Natural killer cell (primary cell): Measurements from ENCODE around the gene DHCR24. TPM values are rescaled to one million over a fixed set of nuclear protein-coding genes. Genes with fewer than 3 reads are reported as not detected.

Source experiments
- ATAC-seq, 3 donors: fragments of 150-1000 bp in 2 of 3; fragments of 200-7000 bp in 1 of 3; cut with Tn5 transposase; 1 replicate in 1 of 3; 2 replicates in 2 of 3; pipeline ENCODE4 v1.10.0; 2021; ENCODE audit warnings: mild to moderate bottlenecking in 2 of 3, moderate library complexity in 2 of 3
- DNase-seq, 2 donors: peaks; one replicate each; pipeline versions ENCODE4 v3.0.0 to v3.0.0-alpha.2; 2013 to 2021; ENCODE audit warnings: mixed read lengths in 1 of 2
- H3K27ac ChIP-seq: one replicate; pipeline ENCODE4 v1.5.1; 2013; ENCODE audit warnings: mild to moderate bottlenecking, low read length
- H3K27me3 ChIP-seq: one replicate; pipeline ENCODE4 v1.6.1; 2013; ENCODE audit warnings: low read length; ENCODE audit not compliant: control insufficient read depth, insufficient read depth
- H3K36me3 ChIP-seq: one replicate; pipeline ENCODE4 v1.6.1; 2013; ENCODE audit warnings: low read length; ENCODE audit not compliant: control insufficient read depth, insufficient read depth
- H3K4me1 ChIP-seq: one replicate; pipeline ENCODE4 v1.6.1; 2013; ENCODE audit warnings: low read length; ENCODE audit not compliant: control insufficient read depth, insufficient read depth
- H3K4me3 ChIP-seq: one replicate; pipeline ENCODE4 v1.5.1; 2013; ENCODE audit warnings: low read length
- H3K9me3 ChIP-seq: one replicate; pipeline ENCODE4 v1.6.1; 2013; ENCODE audit warnings: low read length; ENCODE audit not compliant: control insufficient read depth, insufficient read depth
- H3K27ac Mint-ChIP-seq, 2 donors: one replicate each; pipeline ENCODE4 v1.8.0; 2022; ENCODE audit warnings: mild to moderate bottlenecking in 2 of 2, mixed read lengths in 2 of 2, moderate library complexity in 1 of 2
- H3K27me3 Mint-ChIP-seq, 2 donors: one replicate each; pipeline ENCODE4 v1.8.0; 2022; ENCODE audit warnings: low read depth in 2 of 2, mixed read lengths in 2 of 2
- H3K36me3 Mint-ChIP-seq: one replicate; pipeline ENCODE4 v1.8.0; 2022; ENCODE audit warnings: mixed read lengths
- H3K4me1 Mint-ChIP-seq, 2 donors: one replicate each; pipeline ENCODE4 v1.8.0; 2022; ENCODE audit warnings: mixed read lengths in 2 of 2
- H3K4me3 Mint-ChIP-seq: one replicate; pipeline ENCODE4 v1.8.0; 2022; ENCODE audit warnings: mild to moderate bottlenecking, moderate library complexity, mixed read lengths
- H3K9me3 Mint-ChIP-seq, 2 donors: one replicate each; pipeline ENCODE4 v1.8.0; 2022; ENCODE audit warnings: mixed read lengths in 2 of 2
- WGBS: methylation state at CpG from one replicate; pipeline ENCODE4 v1.1.7; 2013; ENCODE audit warnings: missing lambda C conversion rate; ENCODE audit not compliant: insufficient coverage; 5-methylcytosine and 5-hydroxymethylcytosine counted together
- intact Hi-C: fragments of 100-400 bp; cut with micrococcal nuclease; formaldehyde crosslinking; loops from one replicate; pipeline ENCODE4 v1.14.2; 2022
- total RNA-seq, 4 donors: library from RNA; stranded (reverse); fragments of 120-200 nt in 1 of 4; gene quantifications; one replicate each; pipeline versions ENCODE4 v1.2.3 to v1.2.4, GENCODE V29; 2013 to 2022
- TF ChIP-seq, protein P1 (sequence below): fragments of 200-600 bp; IDR thresholded peaks from one replicate; pipeline ENCODE4 v1.8.0; 2022; ENCODE audit warnings: antibody characterized with exemption

The DHCR24 gene
- total RNA-seq, 3 donors from 2014 or later (not counting 1 experiment from before 2014, with no cell fraction given): 8.7 to 17.2 (median 10.4) TPM

DNA sequence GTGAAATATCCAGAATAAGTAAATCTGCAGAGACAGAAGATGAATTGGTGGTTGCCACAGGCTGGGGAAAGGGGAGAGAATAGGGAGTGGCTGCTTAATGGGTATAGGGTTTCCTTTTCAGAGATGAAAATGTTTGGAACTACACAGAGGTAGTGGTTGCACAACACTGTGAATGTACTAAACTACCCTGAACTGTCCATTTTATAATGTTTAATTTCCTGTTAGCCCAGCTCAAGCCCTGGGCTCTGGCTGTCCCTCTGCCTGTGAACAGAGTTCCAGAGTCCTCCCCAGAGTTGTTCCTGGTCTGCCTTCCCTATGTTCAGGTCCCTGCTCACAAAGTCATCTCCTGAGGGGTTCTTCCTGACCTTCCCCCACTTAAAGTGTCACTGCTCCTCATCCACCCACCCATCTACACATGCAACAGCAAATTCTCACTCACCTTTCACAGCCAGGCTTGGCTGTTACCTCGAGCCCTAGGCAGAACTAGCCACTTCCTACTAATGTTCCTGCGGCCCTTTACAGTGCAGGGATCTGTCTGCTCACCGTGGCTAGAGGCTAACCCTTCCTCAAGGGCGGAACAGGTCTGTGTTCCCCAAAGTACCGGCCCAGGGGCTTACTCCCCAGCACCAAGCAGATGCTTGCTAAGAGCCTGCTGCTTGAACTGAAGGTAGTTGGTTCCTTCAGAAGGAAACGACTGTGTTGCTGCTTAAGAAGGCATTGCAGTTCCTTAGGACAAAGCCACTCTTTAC is 22.4 kb downstream of the DHCR24 start:
- 88% methylated on average over 6 of the region's 6 CpGs for WGBS
- ATAC-seq: no peak
- Mint-ChIP-seq H3K27ac (no peak overlapping the region), H3K27me3 (no peaks in the 10 kb centered on the region), H3K4me1 (peaks cover 30% of the 10 kb centered on the region in 2 donors), H3K4me3 (no peak overlapping the region), H3K36me3 (peaks cover 13% of the 10 kb centered on the region), H3K9me3 (no peaks in the 10 kb centered on the region)
- peaks cover 13% of the 10 kb centered on the region for H3K4me1 ChIP-seq
- H3K27ac ChIP-seq: no peak overlapping the region
- H3K36me3 ChIP-seq: peaks cover 3% of the 10 kb centered on the region
- H3K4me3 ChIP-seq: no peak overlapping the region
- TF ChIP-seq, protein P1, sequence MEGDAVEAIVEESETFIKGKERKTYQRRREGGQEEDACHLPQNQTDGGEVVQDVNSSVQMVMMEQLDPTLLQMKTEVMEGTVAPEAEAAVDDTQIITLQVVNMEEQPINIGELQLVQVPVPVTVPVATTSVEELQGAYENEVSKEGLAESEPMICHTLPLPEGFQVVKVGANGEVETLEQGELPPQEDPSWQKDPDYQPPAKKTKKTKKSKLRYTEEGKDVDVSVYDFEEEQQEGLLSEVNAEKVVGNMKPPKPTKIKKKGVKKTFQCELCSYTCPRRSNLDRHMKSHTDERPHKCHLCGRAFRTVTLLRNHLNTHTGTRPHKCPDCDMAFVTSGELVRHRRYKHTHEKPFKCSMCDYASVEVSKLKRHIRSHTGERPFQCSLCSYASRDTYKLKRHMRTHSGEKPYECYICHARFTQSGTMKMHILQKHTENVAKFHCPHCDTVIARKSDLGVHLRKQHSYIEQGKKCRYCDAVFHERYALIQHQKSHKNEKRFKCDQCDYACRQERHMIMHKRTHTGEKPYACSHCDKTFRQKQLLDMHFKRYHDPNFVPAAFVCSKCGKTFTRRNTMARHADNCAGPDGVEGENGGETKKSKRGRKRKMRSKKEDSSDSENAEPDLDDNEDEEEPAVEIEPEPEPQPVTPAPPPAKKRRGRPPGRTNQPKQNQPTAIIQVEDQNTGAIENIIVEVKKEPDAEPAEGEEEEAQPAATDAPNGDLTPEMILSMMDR: no peak
- DNase-seq: no peak
- no peaks in the 10 kb centered on the region for H3K9me3 ChIP-seq
- no peaks in the 10 kb centered on the region for H3K27me3 ChIP-seq
- intact Hi-C loops: no loop called here

DNA sequence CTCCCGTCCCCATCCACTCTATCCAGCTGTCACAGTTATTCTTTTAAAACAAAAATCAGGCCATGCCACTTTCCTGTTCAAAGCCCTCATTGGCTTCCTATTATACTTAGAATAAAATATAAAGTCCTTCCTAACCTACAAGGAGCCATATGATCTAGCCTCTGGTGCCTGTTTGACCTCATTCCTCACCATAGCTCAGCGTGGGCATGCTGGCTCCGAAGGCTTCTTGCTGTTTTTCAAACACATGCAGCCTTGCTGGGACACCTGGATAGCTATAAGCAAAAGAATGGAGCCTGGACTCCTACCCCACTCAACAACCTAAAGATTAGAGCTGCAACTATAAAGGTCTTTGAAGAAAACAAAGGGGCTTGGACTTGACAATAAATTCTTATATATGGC is 23.7 kb downstream of the DHCR24 start:
- TF ChIP-seq, protein P1: no peak
- H3K27me3 ChIP-seq: no peaks in the 10 kb centered on the region
- Mint-ChIP-seq H3K27ac (no peak overlapping the region), H3K36me3 (peaks cover 13% of the 10 kb centered on the region), H3K4me3 (no peak overlapping the region), H3K9me3 (no peaks in the 10 kb centered on the region), H3K4me1 (peaks cover 33 to 38% of the 10 kb centered on the region in 2 donors), H3K27me3 (no peaks in the 10 kb centered on the region)
- H3K9me3 ChIP-seq: no peaks in the 10 kb centered on the region
- intact Hi-C loops: no loop called here
- DNase-seq: no peak
- H3K36me3 ChIP-seq: peaks cover 3% of the 10 kb centered on the region
- 95% methylated on average over 3 of the region's 3 CpGs for WGBS
- H3K27ac ChIP-seq: no peak overlapping the region
- ATAC-seq: no peak
- H3K4me1 ChIP-seq: peaks cover 13% of the 10 kb centered on the region
- H3K4me3 ChIP-seq: no peak overlapping the region

DNA sequence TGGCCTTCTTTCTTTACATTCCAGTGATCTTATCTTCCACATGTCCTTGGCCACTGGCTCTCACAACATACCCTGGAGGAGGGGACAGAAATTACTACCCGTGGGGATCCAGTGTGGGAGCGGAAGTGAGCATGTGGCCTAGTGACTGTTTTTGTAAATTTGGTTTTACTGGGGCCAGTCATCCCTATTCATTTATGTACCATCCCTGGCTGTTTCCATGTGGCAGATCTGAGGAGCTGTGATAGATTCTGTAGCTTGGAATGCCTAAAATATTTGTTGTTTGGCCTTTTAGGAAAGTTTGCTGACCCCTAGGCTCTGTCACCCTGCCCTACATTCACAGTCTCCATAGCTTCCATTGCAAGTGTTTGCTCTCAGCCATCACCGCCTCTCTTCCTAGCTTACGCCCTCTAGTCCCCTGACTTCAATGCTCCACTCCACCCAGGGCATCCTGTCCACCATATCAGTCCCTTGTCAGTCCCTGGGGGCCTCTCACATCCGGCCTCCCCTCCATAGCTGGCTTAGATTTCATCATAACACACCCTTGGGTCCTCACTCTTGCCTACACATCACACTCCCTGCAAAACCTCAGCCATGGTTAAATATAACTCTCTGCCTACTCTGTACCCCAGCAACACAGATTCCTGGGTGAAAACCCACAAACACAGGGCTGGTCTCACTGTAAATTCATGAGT is 25.8 kb downstream of the DHCR24 start:
- intact Hi-C loops: no loop called here
- H3K36me3 ChIP-seq: peaks cover 6% of the 10 kb centered on the region
- ATAC-seq (peak; percentile 64 to 89 (median 75)), DNase-seq (no peak)
- no peaks in the 10 kb centered on the region for H3K9me3 Mint-ChIP-seq
- no peaks in the 10 kb centered on the region for H3K27me3 ChIP-seq
- no peaks in the 10 kb centered on the region for H3K27me3 Mint-ChIP-seq
- WGBS: 69% methylated on average over 5 of the region's 5 CpGs
- H3K9me3 ChIP-seq: no peaks in the 10 kb centered on the region
- TF ChIP-seq, protein P1: no peak
- H3K4me3 ChIP-seq: no peak overlapping the region
- H3K4me1 Mint-ChIP-seq: peaks cover 33 to 38% of the 10 kb centered on the region in 2 donors
- H3K27ac ChIP-seq: peak overlapping the region; percentile 2
- peak overlapping the region; percentile 47 to 81 for H3K27ac Mint-ChIP-seq
- H3K36me3 Mint-ChIP-seq: peaks cover 13% of the 10 kb centered on the region
- H3K4me1 ChIP-seq: peaks cover 13% of the 10 kb centered on the region
- peak overlapping the region; percentile 32 for H3K4me3 Mint-ChIP-seq
